GM13976 (cell line): ENCODE results near the gene NR4A3.
"Not testable (repeated sequence)": the region's sequence is repeated elsewhere in the genome, so short reads cannot be mapped to it uniquely, and the experiment has no call there.

Source experiments
- DNase-seq: peaks from one replicate; pipeline ENCODE4 v3.0.0; 2012; ENCODE audit warnings: low spot score
- CTCF ChIP-seq: IDR thresholded peaks from 2 replicates; pipeline ENCODE4 v1.5.1; 2012; ENCODE audit warnings: borderline replicate concordance, mild to moderate bottlenecking; ENCODE audit not compliant: insufficient read depth; ENCODE audit errors: extremely low read depth, missing control alignments, control extremely low read depth
- in situ Hi-C: fragments of 300-500 bp; cut with MboI; formaldehyde crosslinking; loops from one replicate; pipeline ENCODE4 v1.12.0; 2022; ENCODE audit warnings: low sequenced_read_pairs, mixed read lengths, inconsistent platforms; ENCODE audit not compliant: unreplicated experiment

Gene NR4A3

DNA sequence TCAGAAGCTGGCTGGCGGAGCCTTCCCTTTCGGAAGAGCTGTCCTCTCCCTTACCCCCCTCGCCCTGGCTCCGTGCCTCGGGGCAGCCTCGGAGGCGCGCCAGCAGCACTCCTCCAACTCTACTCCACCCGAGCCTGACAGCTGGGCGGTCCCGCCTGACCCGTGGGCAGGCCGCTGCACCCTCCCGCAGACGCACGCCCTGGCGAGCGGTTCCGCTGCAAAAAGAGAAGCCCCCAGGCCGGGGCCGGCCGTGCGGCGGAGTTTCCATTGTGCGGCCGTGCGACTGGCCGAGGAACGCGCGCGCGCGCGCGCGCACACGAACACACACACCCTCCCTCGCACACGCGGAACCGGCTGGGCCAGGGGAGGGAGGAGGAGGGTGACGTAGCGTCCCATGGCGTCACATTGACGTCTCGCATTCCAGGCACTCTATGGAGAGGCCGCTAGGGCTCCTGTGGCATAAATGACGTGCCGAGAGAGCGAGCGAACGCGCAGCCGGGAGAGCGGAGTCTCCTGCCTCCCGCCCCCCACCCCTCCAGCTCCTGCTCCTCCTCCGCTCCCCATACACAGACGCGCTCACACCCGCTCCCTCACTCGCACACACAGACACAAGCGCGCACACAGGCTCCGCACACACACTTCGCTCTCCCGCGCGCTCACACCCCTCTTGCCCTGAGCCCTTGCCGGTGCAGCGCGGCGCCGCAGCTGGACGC is at the start of gene NR4A3:
TSS of gene NR4A3 (plus strand) at position 490 of the 713 bp plus-strand sequence. CDS start 6,158 bp downstream, outside the sequence.
- in situ Hi-C loops = loop anchor here (25.0 kb wide), 2 partner anchors 391 to 634 kb away; no protein-coding TSS in a partner anchor
- TF ChIP-seq CTCF = no peak
- peak; percentile 81 for DNase-seq

GRCh38 chr9:99773468-99774138 is 48.1 kb upstream of the NR4A3 start:
- in situ Hi-C loops = no loop called here
- DNase-seq = no peak

DNA sequence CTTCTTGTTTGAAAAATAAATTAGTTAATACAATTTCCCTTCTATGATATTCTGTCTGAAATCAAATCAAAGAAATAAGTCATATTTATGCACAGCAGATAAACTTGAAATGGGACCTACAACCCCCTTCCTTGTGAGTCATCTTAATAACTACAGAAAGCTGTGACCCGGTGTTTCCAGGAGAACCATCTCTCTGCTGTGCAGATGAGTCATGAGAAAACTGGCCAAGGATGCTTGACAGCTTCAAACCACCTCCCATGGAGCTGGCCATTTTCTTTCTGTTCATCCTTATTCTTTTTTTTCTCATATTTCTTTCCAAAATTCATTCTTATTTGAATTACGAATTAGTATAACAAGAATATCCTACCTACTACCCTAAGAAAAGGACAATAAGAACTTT is 43.4 kb upstream of the NR4A3 start:
- no peak for DNase-seq
- no peak for TF ChIP-seq CTCF
- in situ Hi-C loops = no loop called here

More at GRCh38 chr9:99773468-99774138, 48.1 kb upstream of the NR4A3 start:
- no peak for TF ChIP-seq CTCF

GRCh38 chr9:99778836-99779235 is 42.8 kb upstream of the NR4A3 start:
- in situ Hi-C loops = no loop called here
- no peak for TF ChIP-seq CTCF

DNA sequence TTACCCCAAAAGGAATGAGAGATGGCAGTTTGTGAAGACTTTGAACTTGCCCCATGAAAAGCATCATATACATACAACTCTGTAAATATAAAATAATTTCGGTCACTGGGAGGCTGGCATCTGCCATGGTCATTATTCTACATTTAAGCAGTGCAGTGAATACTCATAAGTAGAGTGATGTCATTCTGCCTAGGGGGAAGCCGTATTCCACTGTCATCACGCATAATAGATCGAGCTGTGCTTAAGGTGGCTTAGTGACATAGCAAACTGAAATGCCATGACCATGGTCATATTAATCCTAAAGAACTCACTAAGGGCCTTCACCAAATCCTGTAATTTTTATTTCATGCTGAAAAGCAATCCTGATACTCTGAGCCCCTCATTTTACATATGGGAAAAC is 42.4 kb upstream of the NR4A3 start:
- in situ Hi-C loops = no loop called here
- TF ChIP-seq CTCF = no peak
- no peak for DNase-seq

More at GRCh38 chr9:99778836-99779235, 42.8 kb upstream of the NR4A3 start:
- no peak for DNase-seq

GRCh38 chr9:99782349-99782748 is 39.3 kb upstream of the NR4A3 start:
- in situ Hi-C loops, DNase-seq: not testable (repeated sequence)

DNA sequence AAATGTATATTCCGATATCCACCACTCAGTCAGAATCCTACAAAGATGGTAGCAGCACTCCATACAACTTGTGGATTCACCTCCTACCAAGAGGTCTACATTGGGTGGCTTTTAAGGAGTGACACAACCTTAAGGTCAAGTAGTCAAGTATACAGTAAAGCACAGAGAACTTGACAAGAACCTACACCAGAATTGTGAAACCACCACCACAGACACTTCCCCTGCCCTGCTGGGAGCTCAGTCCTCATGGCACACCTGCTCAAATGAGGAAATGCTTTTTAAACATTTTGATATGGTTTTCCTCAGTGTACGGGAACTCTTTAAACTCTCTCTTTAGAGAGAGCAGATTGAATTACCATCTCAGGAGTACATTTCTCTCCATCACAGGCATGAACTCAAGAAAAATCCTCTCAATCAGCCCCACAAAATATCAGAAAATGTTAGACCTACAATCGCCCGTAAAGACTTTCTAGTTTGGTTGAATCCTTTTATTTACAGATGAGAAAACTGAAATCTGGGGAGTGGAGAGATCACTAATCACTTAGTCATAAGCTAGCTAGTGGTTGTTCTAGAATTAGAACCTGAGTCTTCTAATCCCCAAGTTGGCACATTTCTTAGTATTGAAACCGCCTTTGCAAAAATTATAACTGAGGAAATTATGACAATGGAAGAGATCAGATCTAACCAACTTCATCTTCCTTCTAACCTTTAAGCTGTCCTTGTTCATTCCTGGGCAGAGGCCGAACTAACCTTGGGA is 38.5 kb upstream of the NR4A3 start:
- in situ Hi-C loops = no loop called here
- TF ChIP-seq CTCF = no peak

More for the DNA sequence above, 38.5 kb upstream of the NR4A3 start:
- no peak for DNase-seq
